HS-5 (cell line): Measurements from ENCODE around the gene OVOL2.

Experiments
- DNase-seq: peaks from one replicate; pipeline ENCODE4 v3.0.0-alpha.2; 2012; ENCODE audit warnings: low read depth

OVOL2 gene

DNA sequence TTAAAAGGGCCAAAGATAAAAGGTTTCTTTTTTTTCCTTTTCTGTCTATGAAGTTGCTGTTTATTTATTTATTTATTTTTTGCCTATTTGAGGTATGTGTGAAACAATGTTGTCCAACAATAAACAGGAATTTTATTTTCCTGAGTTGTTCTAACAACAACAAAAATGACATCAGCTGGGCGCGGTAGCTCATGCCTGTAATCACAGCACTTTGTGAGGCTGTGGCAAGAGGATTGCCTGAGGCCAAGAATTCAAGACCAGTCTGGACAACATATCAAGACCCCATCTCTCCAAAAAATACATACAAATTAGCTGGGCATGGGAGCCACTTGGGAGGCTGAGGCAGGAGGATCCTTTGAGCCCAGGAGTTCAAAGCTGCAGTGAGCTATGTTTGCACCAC is 44.8 kb downstream of the OVOL2 start:
- DNase-seq = no peak

DNA sequence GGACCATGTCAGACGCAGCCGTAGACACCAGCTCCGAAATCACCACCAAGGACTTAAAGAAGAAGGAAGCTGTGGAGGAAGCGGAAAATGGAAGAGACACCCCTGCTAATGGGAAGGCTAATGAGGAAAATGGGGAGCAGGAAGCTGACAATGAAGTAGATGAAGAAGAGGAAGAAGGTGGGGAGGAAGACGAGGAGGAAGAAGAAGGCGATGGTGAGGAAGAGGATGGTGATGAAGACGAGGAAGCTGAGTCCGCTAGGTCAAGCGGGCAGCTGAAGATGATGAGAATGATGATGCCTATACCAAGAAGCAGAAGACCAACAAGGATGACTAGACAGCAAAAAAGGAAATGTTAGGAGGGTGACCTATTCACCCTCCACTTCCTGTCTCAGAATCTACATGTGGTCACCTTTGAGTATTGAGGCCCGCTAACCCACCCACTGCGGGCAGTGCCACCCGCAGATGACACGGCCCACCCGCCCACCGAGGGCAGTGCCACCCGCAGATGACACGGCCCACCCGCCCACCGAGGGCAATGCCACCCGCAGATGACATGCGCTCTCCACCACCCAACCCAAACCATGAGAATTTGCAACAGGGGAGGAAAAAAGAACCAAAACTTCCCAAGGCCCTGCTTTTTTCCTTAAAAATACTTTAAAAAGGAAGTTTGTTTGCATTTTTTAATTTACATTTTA is 45.6 kb downstream of the OVOL2 start:
- DNase-seq = no peak

DNA sequence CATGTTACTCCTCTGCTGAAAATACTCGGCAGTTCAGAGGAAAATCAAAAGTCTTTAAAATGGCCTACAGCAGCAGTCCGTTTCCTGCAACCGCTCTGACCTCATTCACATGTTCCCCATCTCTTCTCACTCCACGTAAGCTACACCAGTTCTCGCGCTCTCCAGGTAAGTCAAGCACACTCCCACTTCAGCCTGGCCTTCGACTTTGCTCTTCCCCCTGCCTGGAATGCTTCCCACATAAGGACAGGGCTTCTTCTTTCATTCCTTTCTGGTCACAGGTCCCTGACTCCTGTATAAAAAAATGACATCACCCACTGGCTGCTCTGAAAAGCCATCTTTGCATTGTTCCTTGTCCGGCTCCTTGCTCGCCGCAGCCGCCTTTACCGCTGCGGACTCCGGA is 46.2 kb downstream of the OVOL2 start:
- no peak for DNase-seq

DNA sequence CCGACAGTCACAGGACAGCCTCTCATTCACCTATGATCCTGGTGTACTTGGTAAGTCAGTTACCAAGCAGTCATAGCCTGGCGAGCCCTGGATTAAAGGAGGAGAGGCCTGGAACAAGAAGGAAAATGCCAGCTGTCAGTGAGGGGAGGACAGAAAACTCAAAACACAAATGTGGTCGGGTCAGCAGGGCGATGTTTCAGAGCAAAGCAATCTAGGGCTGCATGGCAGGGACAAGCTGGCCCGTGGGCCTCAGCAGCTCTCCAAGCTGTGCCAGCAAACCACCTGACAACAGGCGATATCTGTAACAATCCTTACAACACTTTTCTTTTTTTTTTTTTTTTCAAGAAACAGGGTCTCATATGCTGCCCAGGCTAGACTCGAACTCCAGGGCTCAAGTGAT is 48.6 kb downstream of the OVOL2 start:
- DNase-seq = no peak

DNA sequence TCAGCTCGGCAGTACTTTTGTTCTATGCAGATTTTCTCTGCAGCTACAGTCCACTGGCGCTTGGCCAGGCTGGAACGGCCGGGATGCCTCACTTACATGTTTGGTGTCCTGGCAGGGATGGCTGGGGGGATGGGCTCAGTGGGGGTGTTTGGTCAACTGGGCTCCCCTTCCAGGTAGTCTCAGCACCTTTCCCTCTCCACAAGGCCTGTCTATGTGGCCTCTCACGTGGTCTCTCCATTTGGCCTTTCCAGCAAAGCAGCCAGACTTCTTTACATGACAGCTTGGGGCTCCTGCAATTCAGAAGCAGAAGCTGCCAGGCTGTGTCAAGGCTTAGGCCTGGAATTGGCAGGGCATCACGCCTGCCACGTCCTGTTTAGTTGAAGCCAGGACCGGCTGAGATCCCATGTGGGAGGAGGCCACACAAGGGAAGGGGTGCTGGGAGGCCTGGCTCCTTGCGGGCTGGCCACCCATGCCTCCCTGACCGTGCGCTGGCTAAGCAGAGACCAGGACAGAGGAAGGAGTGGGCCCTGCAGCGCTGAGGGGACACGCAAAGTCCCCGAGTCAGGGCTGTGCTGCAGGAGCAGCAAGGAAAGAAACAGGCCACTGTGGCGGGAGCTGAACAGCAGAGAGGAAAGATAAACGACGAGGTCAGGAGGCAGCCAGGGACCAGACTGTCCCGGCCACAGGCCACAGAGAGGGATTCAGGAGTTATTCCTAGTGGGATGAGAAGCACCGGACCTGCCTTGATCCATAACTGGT is 50.0 kb downstream of the OVOL2 start:
- no peak for DNase-seq

DNA sequence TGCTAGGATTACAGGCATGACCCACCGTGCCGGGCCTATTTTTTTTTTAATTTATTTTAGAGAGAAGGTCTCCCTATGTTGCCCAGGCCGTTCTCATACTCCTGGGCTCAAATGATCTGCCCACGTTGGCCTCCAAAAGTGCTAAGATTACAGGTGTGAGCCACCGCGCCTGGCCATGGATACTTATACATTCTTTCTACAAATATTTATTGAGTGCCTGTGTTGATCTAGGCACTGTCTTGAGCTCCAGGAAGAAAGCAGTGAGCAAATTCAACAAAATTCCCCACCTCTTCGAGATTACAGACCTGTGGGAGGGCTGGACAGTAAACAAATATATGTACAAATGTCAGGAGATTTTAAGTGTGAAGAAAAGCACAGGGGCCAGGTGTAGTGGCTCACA is 51.0 kb downstream of the OVOL2 start:
- no peak for DNase-seq

DNA sequence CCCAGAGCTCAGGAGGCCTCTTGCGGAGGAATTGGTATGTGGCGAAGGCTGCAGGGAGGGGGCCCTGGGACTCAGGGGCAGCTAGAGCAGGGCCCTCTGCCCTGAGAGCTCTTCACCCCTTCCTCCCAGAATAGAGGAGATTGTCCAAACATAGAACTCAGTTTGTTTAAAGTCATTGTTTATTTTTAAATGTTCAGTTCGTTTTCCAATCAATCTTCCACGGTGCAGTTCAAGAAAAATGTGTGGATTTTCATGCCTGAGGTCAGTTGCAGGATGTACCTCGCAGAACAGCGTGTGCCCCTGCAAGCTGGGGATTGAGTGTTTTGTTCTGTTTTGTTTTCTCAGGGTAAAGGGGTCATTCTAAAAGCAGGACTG is 51.7 kb downstream of the OVOL2 start:
- DNase-seq = no peak

DNA sequence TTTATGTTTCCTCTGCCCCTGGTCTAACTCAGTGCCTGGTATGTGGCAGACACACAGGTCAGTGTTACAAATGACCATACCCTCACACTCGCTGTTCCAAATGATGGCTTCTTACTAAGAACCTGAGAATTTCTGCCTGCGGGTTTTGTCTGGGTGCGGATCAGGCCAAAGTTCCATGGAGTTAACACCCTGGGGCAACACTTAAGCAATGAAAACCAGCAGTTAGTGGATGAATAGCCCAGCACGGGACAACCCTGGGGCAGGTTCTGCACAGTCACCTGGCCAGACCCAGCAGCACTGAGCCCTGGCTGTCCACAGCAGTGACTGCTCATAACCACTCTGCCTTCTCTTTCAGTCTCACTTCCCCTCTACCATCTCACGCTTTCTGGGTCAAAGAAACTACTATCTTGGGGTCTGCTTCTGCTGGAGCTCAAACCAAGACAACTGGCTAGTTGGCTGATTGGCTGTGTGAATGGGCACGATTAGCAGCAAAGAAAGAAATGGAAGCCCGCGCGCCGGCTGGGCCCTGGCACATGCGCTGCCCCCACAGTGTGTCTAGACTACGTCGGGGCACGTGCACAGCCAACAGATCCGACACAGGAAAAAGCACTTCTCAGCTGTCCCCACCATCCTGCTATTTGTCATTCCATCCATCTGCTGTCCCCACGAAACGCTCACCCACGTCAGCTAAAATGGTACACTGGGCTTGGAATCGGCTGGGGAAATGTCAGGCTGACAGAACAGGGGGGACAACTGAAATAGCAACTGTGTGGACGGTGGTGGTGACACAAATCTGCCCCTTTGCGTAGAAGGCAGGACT is 52.3 kb downstream of the OVOL2 start:
- DNase-seq = no peak

DNA sequence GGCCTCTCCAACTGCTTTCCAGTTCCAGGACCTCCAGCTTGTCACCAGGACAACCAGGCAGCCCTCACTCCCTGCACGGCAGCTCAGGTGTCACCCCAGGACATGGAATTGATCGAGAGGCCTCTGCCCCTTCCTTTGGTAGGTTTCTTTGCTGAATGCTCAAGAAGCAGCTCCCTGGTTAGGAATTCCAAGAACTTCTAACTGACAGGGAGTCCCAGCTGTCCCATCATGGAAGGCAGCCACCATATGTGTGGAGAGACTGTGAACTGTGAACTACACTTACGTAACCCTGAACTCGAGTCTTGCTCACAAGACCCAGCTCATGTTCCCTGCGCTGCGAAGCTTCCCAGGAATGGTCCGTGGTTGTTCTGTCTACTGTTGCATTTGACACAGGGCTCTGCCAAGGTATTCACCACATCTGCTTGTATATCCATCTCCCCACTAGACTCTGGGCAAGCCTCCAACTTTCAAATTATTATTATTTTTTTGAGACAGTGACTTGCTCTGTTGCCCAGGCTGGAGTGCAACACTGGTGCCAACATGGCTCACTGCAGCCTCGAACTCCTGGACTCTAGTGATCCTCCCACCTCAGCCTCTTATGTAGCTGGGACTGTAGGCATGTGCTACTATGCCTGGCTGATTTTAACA is 53.2 kb downstream of the OVOL2 start:
- no peak for DNase-seq

DNA sequence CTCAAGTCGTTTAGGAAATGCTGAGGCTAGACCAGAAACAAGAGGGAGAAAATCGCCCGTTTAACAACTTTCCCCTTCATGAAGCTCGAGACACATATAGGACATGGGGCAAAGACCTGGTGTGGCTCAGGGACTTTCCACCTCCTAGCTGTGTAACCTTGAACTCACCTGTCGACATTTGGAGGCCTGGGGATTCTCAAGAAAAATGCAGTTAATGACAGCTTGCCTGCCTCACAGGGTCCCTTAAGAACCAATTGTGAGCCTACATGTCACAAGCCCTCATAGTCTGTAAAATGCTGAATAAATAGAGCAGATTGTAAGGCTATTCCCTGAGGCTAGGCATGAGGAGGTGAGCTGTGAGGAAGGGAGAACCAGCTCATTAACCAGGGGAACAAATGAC is 53.8 kb downstream of the OVOL2 start:
- DNase-seq = no peak

DNA sequence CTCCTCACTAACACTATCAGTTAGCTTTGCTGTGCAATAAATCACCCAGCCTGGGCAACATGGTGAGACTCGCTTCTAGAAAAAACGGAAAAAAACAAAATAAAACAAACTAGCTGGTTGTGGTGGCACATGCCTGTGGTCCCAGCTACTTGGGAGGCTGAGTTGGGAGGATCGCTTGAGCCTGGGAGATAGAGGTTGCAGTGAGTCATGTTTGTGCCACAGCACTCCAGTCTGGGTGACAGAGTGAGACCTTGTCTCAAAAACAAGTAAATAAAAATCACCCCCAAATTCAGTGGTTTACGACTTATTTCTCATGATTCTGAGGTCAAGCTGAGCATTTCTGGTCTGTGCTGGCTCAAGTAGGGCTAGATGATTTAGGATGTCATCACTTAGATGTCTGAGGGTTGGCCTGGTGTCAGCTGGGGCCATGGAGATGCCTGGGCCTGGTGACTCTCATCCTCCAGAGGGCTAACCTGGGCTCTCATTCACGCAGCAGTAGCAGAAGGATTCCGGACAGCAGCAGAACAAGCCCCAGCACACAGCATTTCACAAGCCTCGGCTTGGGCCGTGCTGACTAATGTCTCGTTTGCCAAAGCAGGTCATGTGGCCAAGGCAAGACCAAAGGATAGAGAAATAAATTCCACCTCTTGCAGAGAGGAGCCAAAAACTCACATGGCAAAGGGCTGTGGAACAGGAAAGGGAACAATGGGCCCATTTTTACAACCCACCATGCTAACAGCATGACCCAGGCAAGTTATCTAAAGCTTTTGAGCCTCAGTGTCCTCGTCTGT is 56.4 kb downstream of the OVOL2 start:
- DNase-seq = no peak

DNA sequence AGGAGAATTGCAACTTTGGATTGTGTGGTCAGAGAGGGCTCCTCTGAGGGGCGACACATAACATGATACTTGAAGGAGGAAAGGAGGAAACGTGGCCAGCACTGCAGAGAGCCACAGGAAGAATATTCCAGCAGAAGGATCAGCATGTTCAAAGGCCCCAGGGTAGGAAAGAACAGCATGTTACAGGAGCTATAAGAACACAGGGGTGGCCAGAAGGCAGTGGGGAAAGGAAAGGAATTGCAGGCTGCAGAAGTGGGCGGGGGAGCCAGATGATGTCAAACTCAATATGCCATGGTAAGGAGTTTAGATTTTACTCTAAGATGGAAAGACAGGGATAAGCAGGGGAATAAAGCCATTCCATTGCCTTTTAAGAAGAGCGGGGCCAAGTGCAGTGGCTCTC is 58.1 kb downstream of the OVOL2 start:
- no peak for DNase-seq

DNA sequence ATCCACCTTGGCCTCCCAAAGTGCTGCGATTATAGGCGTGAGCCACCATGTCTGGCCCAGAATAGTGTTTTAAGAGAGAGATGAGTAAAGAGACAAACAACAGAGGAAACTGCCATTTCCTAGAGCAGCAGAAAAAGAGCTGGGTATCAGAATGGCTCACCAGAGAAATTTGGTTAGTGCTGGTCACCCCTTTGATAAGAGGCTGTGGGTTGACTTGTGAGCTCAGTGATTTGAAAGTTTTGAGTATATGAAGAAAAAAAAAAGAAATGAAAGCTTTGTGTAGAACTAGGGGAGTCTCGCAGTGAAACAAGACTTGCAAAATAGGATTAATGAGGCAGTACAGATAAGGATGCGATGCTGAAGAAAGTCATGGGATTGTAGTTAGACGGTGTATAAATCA is 59.3 kb downstream of the OVOL2 start:
- no peak for DNase-seq

DNA sequence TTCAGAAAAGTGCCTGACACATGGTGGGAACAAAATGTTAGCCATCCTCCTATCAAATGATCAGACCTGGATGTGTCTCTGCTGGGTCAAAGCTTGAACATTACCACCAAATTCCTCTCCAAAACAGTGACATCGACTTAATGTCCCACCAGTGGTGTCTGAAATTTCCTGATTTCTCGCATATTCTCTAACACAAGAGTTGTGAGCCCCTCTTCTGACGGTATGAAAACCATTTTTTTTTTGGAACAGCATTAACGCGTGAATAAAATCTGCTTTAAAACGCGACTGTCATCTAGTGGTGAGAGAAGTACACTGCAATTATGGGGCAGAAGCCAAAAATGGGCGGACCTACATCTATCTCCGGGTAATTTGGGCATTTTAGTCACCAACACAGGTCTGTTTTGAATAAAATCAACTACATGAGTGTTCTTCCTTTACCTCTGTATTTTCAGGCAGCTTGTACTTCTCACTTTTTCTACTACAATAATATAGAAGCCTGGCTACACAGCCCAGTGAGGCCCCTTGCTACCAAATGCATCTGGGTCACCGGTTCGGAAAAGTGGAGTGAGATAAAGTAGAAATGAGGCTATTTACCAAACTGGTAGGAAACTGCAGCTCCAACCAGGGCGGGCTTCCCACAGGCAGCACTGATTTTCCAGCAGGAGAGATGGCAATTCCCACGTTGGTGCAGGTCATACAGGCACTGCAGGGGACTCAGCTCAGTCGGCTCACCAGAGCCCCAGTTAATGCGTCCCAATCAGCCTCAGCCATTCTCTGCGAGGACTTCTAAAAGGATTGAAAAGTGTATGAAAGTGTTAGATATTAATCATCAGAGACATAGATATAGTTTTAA is 61.5 kb downstream of the OVOL2 start:
- DNase-seq = peak; percentile 42

DNA sequence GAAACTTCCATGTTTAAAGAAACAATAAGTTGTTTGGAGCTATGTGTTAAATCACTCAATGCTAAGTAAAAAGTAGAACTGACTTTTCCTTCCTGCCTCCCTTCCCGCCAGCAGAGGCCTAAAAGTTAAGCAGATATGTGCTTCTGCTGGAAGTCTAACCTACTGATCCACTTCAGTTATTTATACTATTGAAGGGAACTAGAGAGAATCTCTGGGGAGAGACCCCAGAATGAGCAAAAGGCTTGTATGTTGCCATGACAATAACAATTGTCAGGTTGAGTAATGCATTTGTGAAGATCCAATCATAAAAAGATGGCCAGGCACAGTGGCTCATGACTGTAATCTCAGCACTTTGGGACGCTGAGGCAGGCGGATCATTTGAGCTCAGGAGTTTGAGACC is 64.2 kb downstream of the OVOL2 start:
- DNase-seq = no peak

DNA sequence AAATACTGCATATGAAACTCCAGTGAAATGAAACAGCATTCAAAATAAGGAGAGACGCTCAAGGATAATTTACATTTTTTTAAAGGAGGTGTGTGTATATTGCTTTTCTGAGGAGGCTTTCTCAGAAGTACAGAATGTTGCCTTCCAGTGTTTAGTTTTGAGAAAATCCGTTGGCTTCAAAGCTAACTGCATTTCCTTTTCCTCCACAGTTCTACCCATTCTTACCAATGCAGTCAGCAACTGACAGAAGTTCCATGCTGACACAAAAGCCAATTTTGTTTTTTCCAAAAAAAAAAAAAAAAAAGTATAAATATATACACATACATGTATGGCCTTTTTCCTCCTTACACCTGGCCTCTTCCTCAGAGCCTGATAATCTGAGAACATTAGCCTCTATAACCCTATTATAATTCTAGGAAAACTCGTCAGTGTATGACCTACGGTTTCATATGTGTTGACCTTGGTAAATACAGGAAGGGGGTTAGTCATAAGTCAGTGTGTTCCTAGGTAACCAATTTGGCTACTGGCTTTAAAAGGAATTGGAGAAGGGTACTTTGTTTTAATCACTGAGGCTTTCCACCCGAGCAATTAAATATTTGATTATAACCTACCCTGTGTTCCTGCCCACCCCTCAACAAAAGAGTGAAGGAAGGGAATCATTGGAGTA is 64.7 kb downstream of the OVOL2 start:
- DNase-seq = no peak

DNA sequence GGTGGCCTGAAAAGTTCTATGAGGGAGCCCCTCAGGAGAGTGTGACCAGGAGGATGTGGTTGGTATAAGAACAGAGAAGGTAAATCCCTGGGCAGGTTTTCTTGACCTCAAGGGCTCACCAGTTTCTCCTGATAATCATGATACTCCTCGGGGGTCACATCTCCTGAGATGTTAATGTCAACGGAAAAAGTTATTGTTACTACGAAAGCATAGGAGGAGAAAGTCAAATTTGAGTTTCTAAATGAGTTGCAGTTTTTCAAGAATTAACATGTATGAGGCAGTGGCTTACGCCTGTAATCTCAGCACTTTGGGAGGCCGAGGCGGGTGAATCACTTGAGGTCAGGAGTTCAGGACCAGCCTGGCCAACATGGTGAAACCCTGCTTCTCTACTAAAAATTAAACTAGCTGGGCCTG is 65.5 kb downstream of the OVOL2 start:
- no peak for DNase-seq

DNA sequence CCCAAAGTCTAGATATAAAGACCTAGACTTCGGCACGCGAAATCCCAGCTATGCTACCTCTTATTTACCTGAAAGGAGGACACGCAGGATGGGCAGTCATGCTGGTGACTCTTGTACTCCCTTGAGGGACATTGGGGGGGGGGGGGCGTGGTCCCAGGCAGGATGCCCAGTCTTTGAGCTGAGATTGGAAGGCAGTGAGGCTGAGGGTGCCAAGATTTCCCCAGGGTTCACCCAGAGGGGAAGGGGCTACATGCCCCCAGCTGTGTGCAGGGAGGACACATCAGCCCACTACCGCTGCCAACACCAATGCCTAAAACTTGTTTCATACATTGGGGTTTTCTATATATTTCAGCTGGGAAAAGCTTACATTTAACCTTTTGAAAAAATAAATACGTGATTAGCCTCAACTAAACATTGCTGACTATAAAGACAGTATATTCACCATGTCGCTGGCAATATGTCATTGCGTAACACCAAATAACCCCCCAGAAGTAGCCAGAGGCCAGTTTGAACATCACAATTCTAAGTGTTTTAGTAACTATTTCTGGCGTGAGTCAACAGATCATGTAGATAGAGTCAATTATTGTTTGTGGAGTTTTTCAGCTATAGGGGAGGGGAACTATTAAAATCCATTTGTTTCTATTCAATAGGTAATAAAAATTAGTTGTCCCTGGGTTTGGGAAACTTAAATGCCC is 67.3 kb downstream of the OVOL2 start:
- DNase-seq = no peak

DNA sequence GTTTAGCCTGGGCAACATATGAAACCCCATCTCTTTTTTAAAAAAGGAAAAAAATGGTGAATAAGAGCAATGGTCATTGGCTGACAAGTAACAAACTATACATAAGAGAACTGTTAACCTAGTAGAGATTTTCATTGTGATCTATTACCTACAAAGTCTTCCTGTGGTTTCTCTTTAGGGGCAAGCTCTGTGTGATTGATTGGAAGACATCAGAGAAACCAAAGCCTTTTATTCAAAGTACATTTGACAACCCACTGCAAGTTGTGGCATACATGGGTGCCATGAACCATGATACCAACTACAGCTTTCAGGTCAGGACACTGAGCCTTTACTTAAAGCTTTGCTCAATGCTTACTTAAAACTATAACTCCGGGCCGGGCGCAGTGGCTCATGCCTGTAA is 69.7 kb downstream of the OVOL2 start:
- no peak for DNase-seq
